ENCODE results near the gene RPP38. TPM values are rescaled to one million over a fixed set of nuclear protein-coding genes. Genes with fewer than 3 reads are reported as not detected.

RPP38 gene
- total RNA-seq, 1 donor from 2014 or later = 13.0 TPM

- Mint-ChIP-seq H3K36me3 (ENCODE audit: low read depth, unreplicated experiment) (peaks cover 8% of the 10 kb centered on the region), H3K4me1 (ENCODE audit: unreplicated experiment) (no peaks in the 10 kb centered on the region), H3K9me3 (ENCODE audit: unreplicated experiment) (peaks cover 5% of the 10 kb centered on the region), H3K27ac (ENCODE audit: unreplicated experiment) (no peak overlapping the region), H3K27me3 (ENCODE audit: unreplicated experiment) (no peaks in the 10 kb centered on the region), H3K4me3 (ENCODE audit: unreplicated experiment) (peak overlapping the region; percentile 4)
- TF ChIP-seq CTCF (IDR thresholded peaks at IDR 0.05; ENCODE audit: unreplicated experiment) = no peak
- no peak for DNase-seq (ENCODE audit: low spot score)
Observed at GRCh38 chr10:15059914-15060313, 37.2 kb upstream of the RPP38 start.

GRCh38 chr10:15060638-15061037, 36.5 kb upstream of the RPP38 start:
- H3K9me3 Mint-ChIP-seq (ENCODE audit: unreplicated experiment) = peaks cover 5% of the 10 kb centered on the region

GRCh38 chr10:15067154-15067553, 30.0 kb upstream of the RPP38 start:
- H3K4me3 Mint-ChIP-seq (ENCODE audit: unreplicated experiment) = no peak overlapping the region
- no peaks in the 10 kb centered on the region for H3K4me1 Mint-ChIP-seq (ENCODE audit: unreplicated experiment)
- DNase-seq (ENCODE audit: low spot score) = no peak
- no peak for TF ChIP-seq CTCF (IDR thresholded peaks at IDR 0.05; ENCODE audit: unreplicated experiment)
- peaks cover 2% of the 10 kb centered on the region for H3K27me3 Mint-ChIP-seq (ENCODE audit: unreplicated experiment)
- H3K9me3 Mint-ChIP-seq (ENCODE audit: unreplicated experiment) = no peaks in the 10 kb centered on the region
- peaks cover 1% of the 10 kb centered on the region for H3K36me3 Mint-ChIP-seq (ENCODE audit: low read depth, unreplicated experiment)
- no peak overlapping the region for H3K27ac Mint-ChIP-seq (ENCODE audit: unreplicated experiment)

More at GRCh38 chr10:15060638-15061037, 36.5 kb upstream of the RPP38 start:
- Mint-ChIP-seq H3K4me3 (ENCODE audit: unreplicated experiment) (no peak overlapping the region), H3K27me3 (ENCODE audit: unreplicated experiment) (no peaks in the 10 kb centered on the region), H3K36me3 (ENCODE audit: low read depth, unreplicated experiment) (peaks cover 8% of the 10 kb centered on the region), H3K27ac (ENCODE audit: unreplicated experiment) (no peak overlapping the region), H3K4me1 (ENCODE audit: unreplicated experiment) (no peaks in the 10 kb centered on the region)
- no peak for DNase-seq (ENCODE audit: low spot score)
- no peak for TF ChIP-seq CTCF (IDR thresholded peaks at IDR 0.05; ENCODE audit: unreplicated experiment)

GRCh38 chr10:15068802-15069201, 28.4 kb upstream of the RPP38 start:
- Mint-ChIP-seq H3K4me3 (ENCODE audit: unreplicated experiment) (no peak overlapping the region), H3K27me3 (ENCODE audit: unreplicated experiment) (peaks cover 2% of the 10 kb centered on the region), H3K4me1 (ENCODE audit: unreplicated experiment) (no peaks in the 10 kb centered on the region), H3K27ac (ENCODE audit: unreplicated experiment) (no peak overlapping the region), H3K9me3 (ENCODE audit: unreplicated experiment) (no peaks in the 10 kb centered on the region), H3K36me3 (ENCODE audit: low read depth, unreplicated experiment) (peaks cover 6% of the 10 kb centered on the region)
- no peak for TF ChIP-seq CTCF (IDR thresholded peaks at IDR 0.05; ENCODE audit: unreplicated experiment)
- DNase-seq (ENCODE audit: low spot score) = no peak

DNA sequence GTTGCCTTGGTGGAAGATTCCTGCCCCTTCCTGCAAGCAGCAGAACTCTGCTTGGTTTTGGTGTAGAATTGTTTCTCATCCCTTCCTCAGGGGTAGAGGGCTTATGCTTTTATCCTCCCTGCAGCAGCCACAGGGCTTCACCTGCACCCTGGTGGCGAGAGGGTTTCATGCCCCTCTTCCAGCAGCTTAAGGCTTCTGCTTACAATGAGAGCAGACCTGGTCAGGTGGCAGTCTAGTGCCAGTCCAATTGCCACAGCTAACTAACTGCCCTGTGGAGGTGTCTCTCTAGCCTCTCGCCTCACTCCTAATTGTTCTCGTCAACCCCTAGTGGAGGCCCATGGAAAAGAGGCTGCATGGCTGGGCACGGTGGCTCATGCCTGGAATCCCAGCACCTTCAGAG, 27.9 kb upstream of the RPP38 start:
- peaks cover 6% of the 10 kb centered on the region for H3K36me3 Mint-ChIP-seq (ENCODE audit: low read depth, unreplicated experiment)
- H3K4me1 Mint-ChIP-seq (ENCODE audit: unreplicated experiment) = no peaks in the 10 kb centered on the region
- TF ChIP-seq CTCF (IDR thresholded peaks at IDR 0.05; ENCODE audit: unreplicated experiment) = no peak
- H3K27me3 Mint-ChIP-seq (ENCODE audit: unreplicated experiment) = peaks cover 2% of the 10 kb centered on the region
- no peaks in the 10 kb centered on the region for H3K9me3 Mint-ChIP-seq (ENCODE audit: unreplicated experiment)
- no peak overlapping the region for H3K4me3 Mint-ChIP-seq (ENCODE audit: unreplicated experiment)
- DNase-seq (ENCODE audit: low spot score) = no peak
- H3K27ac Mint-ChIP-seq (ENCODE audit: unreplicated experiment) = no peak overlapping the region

Data from endothelial cell (in vitro differentiated cells).